HEK293 (cell line): ENCODE results near the gene LRRTM4.

ENCODE experiments used
- CTCF ChIA-PET: fragments of 350-600 bp; formaldehyde crosslinking; extraction: SDS; loops from one replicate; lab custom pipeline; 2021; ENCODE audit warnings: antibody characterized with exemption; lab: Yijun Ruan, JAX
- POLR2A ChIA-PET: fragments of 300-600 bp; formaldehyde crosslinking; extraction: SDS; loops from one replicate; lab custom pipeline; 2020; ENCODE audit warnings: antibody characterized with exemption, inconsistent platforms; lab: Yijun Ruan, JAX
- H3K27ac ChIP-seq: fragments of 200-500 bp; sonication (Bioruptor generic); 2 replicates; pipeline ENCODE4 v1.5.1; 2014; ENCODE audit warnings: low read depth, low read length, control low read depth, inconsistent platforms; ENCODE audit errors: extremely low read depth
- H3K36me3 ChIP-seq, 2 experiments: fragments of 200-500 bp in 1 of 2; sonication (Bioruptor generic) in 1 of 2; 1 replicate in 1 of 2; 2 replicates in 1 of 2; pipeline ENCODE4 v1.5.1; 2014 to 2017; ENCODE audit warnings: inconsistent platforms in 2 of 2, low read length in 2 of 2; ENCODE audit not compliant: control insufficient read depth in 2 of 2, insufficient read depth in 1 of 2
- H3K4me1 ChIP-seq: fragments of 200-500 bp; sonication (Bioruptor generic); 2 replicates; pipeline ENCODE4 v1.5.1; 2014; ENCODE audit warnings: mild to moderate bottlenecking, low read length, inconsistent platforms; ENCODE audit not compliant: control insufficient read depth, insufficient read depth
- H3K4me3 ChIP-seq: 2 replicates; pipeline ENCODE4 v1.5.1; 2011; ENCODE audit warnings: low read depth, mild to moderate bottlenecking, control low read depth, low read length, moderate library complexity
- H3K9me3 ChIP-seq: fragments of 200-500 bp; sonication (Bioruptor generic); 2 replicates; pipeline ENCODE4 v1.5.1; 2014; ENCODE audit warnings: low read depth, low read length, inconsistent platforms; ENCODE audit not compliant: control insufficient read depth, insufficient read depth
- FEZF1 ChIP-seq: fragments of 450-650 bp; formaldehyde crosslinking; IDR thresholded peaks from 2 replicates; pipeline ENCODE4 v1.5.1; 2016; ENCODE audit warnings: missing biosample characterization, missing genetic modification characterization
- RBAK ChIP-seq: fragments of 450-650 bp; formaldehyde crosslinking; IDR thresholded peaks from 2 replicates; pipeline ENCODE4 v1.5.1; 2016; ENCODE audit warnings: missing biosample characterization, missing genetic modification characterization
- SP2 ChIP-seq: fragments of 450-650 bp; formaldehyde crosslinking; IDR thresholded peaks from 2 replicates; pipeline ENCODE4 v1.5.1; 2016; ENCODE audit warnings: missing biosample characterization, missing genetic modification characterization
- TCF7L2 ChIP-seq: IDR thresholded peaks from 2 replicates; pipeline ENCODE4 v1.6.1; 2011; ENCODE audit warnings: low read depth, mild to moderate bottlenecking, inconsistent platforms, low read length, moderate library complexity, borderline replicate concordance
- WT1 ChIP-seq: fragments of 450-650 bp; formaldehyde crosslinking; IDR thresholded peaks from 2 replicates; pipeline ENCODE4 v1.5.1; 2016; ENCODE audit warnings: missing biosample characterization, missing genetic modification characterization
- YY2 ChIP-seq: fragments of 450-650 bp; formaldehyde crosslinking; IDR thresholded peaks from 2 replicates; pipeline ENCODE4 v1.5.1; 2016; ENCODE audit warnings: missing biosample characterization, missing genetic modification characterization
- ZEB2 ChIP-seq: fragments of 450-650 bp; formaldehyde crosslinking; IDR thresholded peaks from 2 replicates; pipeline ENCODE4 v1.5.1; 2016; ENCODE audit warnings: missing biosample characterization, missing genetic modification characterization
- ZNF133 ChIP-seq: fragments of 450-650 bp; formaldehyde crosslinking; IDR thresholded peaks from 2 replicates; pipeline ENCODE4 v1.5.1; 2016; ENCODE audit warnings: missing biosample characterization, missing genetic modification characterization
- ZNF514 ChIP-seq: fragments of 450-650 bp; formaldehyde crosslinking; IDR thresholded peaks from 2 replicates; pipeline ENCODE4 v1.5.1; 2016; ENCODE audit warnings: missing biosample characterization, missing genetic modification characterization
- ZNF600 ChIP-seq: fragments of 450-650 bp; formaldehyde crosslinking; IDR thresholded peaks from 2 replicates; pipeline ENCODE4 v1.5.1; 2016; ENCODE audit warnings: missing biosample characterization, missing genetic modification characterization
- ZNF791 ChIP-seq: fragments of 450-650 bp; formaldehyde crosslinking; IDR thresholded peaks from 2 replicates; pipeline ENCODE4 v1.5.1; 2016; ENCODE audit warnings: missing biosample characterization, missing genetic modification characterization
- ZSCAN30 ChIP-seq: fragments of 450-650 bp; IDR thresholded peaks from 2 replicates; pipeline ENCODE4 v1.5.1; 2018; ENCODE audit warnings: missing biosample characterization, mild to moderate bottlenecking, missing genetic modification characterization, moderate library complexity
- TF ChIP-seq, protein P1 (sequence below): fragments of 450-650 bp; formaldehyde crosslinking; IDR thresholded peaks from 2 replicates; pipeline ENCODE4 v1.5.1; 2016; ENCODE audit warnings: missing biosample characterization, missing genetic modification characterization
- TF ChIP-seq, protein P2 (sequence below): fragments of 450-650 bp; IDR thresholded peaks from 2 replicates; pipeline ENCODE4 v1.5.1; 2018; ENCODE audit warnings: missing biosample characterization, mild to moderate bottlenecking, missing genetic modification characterization
- TF ChIP-seq, protein P3 (sequence below): fragments of 450-650 bp; IDR thresholded peaks from 2 replicates; pipeline ENCODE4 v1.5.1; 2018; ENCODE audit warnings: missing biosample characterization, missing genetic modification characterization

LRRTM4 gene

DNA sequence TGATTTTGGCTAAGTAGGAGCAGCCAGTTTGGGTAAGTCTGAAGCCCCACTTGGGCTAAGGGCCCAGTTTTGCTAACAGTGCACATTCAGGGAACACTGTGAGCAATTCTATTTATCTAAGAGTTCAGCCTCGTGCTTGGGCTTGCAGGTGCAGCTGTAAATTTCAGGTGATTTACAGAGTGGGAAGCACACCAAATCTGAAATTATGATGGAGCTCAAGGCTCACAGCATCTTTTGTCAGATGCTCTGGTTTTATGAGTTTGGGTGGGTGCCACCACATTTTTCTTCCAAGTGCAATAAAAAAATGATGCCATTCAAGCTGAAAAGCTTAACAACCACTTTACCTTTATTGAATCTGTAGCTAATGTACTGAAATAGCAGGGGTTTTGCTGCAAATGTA lies 671.2 kb downstream of the LRRTM4 start:
- ChIA-PET POLR2A (no interaction called here), CTCF (no interaction called here)
- Histone ChIP-seq H3K4me1 (no peaks in the 10 kb centered on the region), H3K4me3 (no peak overlapping the region), H3K9me3 (no peaks in the 10 kb centered on the region), H3K36me3 (no peaks in the 10 kb centered on the region), H3K27ac (no peak overlapping the region)
- no peak for TF ChIP-seq RBAK (tag by site-specific recombination)

DNA sequence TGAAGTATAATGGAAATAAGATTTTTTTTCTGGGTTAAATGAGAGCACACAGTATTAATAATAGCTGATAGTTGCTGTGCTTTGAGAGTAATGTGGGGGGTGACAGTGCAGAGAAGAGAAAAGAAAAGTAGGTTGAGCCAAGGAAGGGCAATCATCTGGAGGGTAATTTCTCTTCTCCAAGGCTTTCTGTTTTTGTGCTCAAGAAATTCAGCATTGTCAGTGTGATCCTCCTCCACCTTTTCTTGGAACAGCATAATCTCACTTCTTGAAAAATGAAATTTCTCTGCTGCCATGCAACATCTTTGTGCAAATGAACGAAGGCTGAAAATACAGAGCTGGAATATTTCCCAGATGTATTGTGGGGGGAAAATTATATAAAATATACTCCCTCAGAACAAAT lies 673.1 kb downstream of the LRRTM4 start:
- POLR2A ChIA-PET: no interaction called here
- Histone ChIP-seq H3K36me3 (no peaks in the 10 kb centered on the region), H3K4me1 (no peaks in the 10 kb centered on the region), H3K27ac (no peak overlapping the region), H3K9me3 (no peaks in the 10 kb centered on the region), H3K4me3 (no peak overlapping the region)
- CTCF ChIA-PET: no interaction called here
- TF ChIP-seq ZSCAN30 (tag by site-specific recombination): no peak
- TF ChIP-seq YY2 (tag by site-specific recombination): no peak
- TF ChIP-seq ZNF791 (tag by site-specific recombination): no peak
- TF ChIP-seq WT1: no peak
- no peak for TF ChIP-seq ZNF514
- no peak for TF ChIP-seq ZEB2 (tag by site-specific recombination)
- TF ChIP-seq, protein P1, sequence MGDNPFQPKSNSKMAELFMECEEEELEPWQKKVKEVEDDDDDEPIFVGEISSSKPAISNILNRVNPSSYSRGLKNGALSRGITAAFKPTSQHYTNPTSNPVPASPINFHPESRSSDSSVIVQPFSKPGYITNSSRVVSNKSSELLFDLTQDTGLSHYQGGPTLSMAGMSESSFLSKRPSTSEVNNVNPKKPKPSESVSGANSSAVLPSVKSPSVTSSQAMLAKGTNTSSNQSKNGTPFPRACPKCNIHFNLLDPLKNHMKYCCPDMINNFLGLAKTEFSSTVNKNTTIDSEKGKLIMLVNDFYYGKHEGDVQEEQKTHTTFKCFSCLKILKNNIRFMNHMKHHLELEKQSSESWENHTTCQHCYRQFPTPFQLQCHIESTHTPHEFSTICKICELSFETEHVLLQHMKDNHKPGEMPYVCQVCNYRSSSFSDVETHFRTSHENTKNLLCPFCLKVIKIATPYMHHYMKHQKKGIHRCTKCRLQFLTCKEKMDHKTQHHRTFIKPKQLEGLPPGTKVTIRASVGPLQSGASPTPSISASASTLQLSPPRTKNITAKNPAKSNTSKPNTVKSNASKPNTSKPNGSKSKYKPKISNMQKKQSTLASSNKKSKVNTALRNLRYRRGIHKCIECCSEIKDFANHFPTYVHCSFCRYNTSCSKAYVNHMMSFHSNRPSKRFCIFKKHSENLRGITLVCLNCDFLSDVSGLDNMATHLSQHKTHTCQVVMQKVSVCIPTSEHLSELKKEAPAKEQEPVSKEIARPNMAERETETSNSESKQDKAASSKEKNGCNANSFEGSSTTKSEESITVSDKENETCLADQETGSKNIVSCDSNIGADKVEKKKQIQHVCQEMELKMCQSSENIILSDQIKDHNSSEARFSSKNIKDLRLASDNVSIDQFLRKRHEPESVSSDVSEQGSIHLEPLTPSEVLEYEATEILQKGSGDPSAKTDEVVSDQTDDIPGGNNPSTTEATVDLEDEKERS (tag by site-specific recombination): no peak
- no peak for TF ChIP-seq ZNF133 (tag by site-specific recombination)
- TF ChIP-seq SP2 (tag by site-specific recombination): no peak
- TF ChIP-seq FEZF1 (tag by site-specific recombination): no peak
- no peak for TF ChIP-seq ZNF600 (tag by site-specific recombination)
- TF ChIP-seq, protein P2, sequence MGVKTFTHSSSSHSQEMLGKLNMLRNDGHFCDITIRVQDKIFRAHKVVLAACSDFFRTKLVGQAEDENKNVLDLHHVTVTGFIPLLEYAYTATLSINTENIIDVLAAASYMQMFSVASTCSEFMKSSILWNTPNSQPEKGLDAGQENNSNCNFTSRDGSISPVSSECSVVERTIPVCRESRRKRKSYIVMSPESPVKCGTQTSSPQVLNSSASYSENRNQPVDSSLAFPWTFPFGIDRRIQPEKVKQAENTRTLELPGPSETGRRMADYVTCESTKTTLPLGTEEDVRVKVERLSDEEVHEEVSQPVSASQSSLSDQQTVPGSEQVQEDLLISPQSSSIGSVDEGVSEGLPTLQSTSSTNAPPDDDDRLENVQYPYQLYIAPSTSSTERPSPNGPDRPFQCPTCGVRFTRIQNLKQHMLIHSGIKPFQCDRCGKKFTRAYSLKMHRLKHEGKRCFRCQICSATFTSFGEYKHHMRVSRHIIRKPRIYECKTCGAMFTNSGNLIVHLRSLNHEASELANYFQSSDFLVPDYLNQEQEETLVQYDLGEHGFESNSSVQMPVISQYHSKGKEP (tag by site-specific recombination): no peak
- TF ChIP-seq TCF7L2: no peak

DNA sequence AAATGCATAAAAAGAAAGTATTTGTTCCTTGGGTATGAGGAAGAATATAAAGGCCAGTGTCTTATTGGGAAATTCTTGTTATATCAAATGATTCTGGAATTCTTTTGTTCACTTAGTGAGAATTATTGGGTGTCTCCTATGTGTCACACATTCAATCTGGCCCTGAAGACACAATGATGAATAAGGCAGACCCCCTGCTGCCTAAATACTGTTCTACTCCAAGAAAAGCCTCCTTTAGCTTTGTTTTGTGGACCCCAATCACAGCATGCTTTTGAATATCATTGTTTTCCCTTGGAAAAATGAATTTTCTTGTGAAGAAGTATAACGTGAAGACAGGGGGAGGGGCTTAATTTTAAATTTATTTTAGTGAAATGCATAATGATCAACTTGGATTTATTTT lies 682.4 kb downstream of the LRRTM4 start:
- H3K27ac ChIP-seq: no peak overlapping the region
- no peak overlapping the region for H3K4me3 ChIP-seq
- CTCF ChIA-PET: no interaction called here
- no peaks in the 10 kb centered on the region for H3K9me3 ChIP-seq
- TF ChIP-seq, protein P3, sequence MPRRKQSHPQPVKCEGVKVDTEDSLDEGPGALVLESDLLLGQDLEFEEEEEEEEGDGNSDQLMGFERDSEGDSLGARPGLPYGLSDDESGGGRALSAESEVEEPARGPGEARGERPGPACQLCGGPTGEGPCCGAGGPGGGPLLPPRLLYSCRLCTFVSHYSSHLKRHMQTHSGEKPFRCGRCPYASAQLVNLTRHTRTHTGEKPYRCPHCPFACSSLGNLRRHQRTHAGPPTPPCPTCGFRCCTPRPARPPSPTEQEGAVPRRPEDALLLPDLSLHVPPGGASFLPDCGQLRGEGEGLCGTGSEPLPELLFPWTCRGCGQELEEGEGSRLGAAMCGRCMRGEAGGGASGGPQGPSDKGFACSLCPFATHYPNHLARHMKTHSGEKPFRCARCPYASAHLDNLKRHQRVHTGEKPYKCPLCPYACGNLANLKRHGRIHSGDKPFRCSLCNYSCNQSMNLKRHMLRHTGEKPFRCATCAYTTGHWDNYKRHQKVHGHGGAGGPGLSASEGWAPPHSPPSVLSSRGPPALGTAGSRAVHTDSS (tag by site-specific recombination): no peak
- no peak for TF ChIP-seq ZNF133 (tag by site-specific recombination)
- TF ChIP-seq, all 188 proteins: peak for 0
- Histone ChIP-seq H3K36me3 (no peaks in the 10 kb centered on the region), H3K4me1 (no peaks in the 10 kb centered on the region)
- POLR2A ChIA-PET: no interaction called here
